GM21619 (cell line): ENCODE results near the gene SYNE2.

ENCODE experiments used
- ATAC-seq: cut with Tn5 transposase; IDR thresholded peaks from one replicate; pipeline ENCODE4 v1.9.1; 2021; ENCODE audit not compliant: unreplicated experiment

The SYNE2 gene

DNA sequence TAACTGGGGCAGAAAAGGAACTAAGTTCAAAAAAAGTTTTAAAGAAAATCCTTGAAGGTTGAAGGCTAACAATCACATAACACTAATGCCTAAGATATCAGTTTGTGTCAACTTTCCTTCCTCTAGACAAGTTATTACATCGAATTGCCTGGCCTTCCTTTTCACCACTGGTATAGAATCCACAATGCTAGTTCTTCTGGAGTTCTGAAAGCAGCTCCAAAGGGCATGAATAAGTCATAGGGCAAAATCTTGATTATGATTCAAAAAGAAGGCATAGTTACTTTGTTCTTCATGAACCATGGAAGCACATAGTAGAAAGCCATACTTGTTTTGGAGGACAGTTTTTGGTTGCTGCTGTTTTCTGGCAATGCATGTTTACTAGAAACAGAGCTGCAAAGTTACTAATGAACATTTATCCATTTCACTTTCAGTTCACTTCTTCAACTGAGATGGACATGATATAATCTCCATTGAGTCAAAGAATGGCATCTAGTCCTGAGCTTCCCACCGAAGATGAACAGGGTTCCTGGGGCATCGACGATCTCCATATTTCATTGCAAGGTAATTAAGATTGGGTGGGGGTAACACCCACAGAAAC, 56.0 kb downstream of the SYNE2 start:
- no peak for ATAC-seq

- ATAC-seq: no peak
These were observed 57.2 kb downstream of the SYNE2 start for GRCh38 chr14:63909984-63910383.

GRCh38 chr14:63910583-63911363, 58.0 kb downstream of the SYNE2 start:
- ATAC-seq: no peak

- ATAC-seq: no peak
These were observed 58.6 kb downstream of the SYNE2 start for GRCh38 chr14:63911404-63911803.

GRCh38 chr14:63912286-63912685, 59.5 kb downstream of the SYNE2 start:
- ATAC-seq: no peak

GRCh38 chr14:63918411-63918810, 65.6 kb downstream of the SYNE2 start:
- ATAC-seq: no peak

- no peak for ATAC-seq
These were observed 70.1 kb downstream of the SYNE2 start for GRCh38 chr14:63922696-63923421.

DNA sequence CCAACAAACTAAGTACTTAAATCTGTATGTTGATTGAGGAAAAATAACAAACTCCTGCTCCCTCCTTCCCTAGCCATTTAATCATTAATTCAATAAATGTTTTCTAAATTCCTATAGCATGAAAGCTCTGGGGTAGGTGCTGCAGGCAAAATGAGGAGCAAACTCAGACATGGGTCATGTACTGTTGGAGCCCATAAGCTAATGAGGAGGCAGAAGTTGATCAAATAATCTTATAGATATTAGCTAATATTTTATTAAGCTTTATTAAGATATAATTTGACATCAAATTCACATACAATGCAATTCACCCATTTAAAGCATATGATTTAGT, 70.6 kb downstream of the SYNE2 start:
- no peak for ATAC-seq

DNA sequence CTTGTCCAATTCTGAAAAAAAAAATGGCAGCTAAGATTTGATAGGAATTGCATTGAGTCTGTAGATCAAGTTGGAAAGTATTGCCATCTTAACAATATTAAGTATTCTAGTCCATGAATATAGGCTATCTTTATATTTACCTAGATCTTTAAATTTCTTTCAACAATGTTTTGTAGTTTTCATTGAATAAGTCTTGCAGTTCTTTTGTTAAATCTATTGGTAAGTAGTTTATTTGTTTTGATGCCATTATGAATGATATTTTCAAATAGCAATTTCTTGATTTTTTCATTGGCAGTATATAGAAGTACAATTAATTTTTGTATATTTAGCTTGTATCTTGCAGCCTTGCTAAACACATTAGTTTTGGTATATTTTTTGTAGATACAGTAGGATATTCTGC, 71.6 kb downstream of the SYNE2 start:
- ATAC-seq: no peak

GRCh38 chr14:63926641-63927040, 73.8 kb downstream of the SYNE2 start:
- ATAC-seq: no peak

DNA sequence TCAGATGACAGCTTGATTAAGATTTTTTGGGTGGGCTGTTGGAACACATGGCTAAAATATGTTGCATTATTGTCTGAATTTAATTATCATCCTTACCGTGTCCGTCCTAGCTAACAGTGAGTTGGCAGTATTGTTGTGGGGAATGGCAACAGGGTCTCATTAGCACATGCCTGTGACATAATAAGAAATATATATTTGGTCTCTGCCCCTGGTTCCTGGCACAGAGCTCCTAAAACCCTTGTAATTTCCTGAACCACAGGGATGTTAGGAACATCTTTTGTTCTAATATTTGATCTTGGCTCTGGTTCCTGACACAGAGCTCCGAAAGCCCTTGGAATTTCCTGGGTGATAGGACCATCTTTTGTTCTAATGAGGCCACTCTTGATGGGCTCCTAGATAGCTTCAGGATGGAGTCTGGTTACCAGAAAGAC, 76.0 kb downstream of the SYNE2 start:
- ATAC-seq: no peak

DNA sequence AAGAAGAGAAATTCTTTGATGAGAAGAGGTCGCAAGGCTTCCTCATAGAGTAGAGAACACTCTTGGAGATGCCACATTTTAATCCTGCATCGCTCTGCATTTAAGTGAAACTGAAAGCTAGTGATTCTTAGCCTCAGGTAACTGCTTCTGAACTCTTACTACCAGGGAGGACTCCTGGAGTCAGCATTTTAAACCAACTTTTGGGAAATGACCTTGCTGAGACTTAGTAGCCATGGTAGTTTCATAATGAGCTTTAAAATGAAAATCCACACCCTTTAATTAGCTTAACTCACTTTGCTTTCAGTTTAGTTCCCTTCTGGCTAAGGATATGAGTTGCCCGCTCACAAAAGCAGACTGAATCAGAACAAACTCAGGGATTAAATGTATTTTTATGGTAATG, 80.3 kb downstream of the SYNE2 start:
- ATAC-seq: no peak

DNA sequence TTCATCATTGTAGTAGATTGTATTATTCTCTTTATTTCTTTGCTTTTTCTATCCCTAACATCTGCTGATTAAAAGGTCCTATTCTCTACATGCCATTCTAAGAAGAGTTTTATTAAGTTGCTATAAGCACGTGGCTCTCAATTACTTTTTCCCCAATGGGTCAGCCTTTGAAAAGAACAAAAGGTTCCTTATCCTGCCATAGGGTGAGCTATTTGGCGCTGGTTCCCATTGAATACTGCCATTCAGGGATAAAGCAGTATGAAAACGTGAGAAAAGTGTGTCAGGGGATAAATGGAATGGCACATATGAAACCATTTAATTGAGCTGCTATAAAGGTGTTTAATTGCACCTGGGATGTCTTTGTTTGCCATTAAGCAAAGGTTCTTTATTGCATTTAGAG, 80.9 kb downstream of the SYNE2 start:
- no peak for ATAC-seq

- ATAC-seq: peak; percentile 65
These were observed 85.6 kb downstream of the SYNE2 start for GRCh38 chr14:63938198-63939005.

DNA sequence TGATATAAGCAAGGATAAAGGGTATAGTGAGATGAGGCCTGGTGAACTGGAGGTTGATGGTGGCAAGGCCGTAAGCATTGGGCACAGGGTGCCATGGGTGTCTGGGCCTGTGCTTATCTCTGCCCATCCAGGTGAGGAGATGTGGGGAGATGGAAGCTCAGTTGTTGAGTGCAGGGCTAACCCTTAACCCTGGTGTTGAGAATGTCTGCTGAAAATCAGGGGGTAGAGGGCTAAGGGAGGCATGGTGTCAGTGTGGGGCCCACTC, 86.1 kb downstream of the SYNE2 start:
- ATAC-seq: no peak

- ATAC-seq: no peak
These were observed 87.6 kb downstream of the SYNE2 start for GRCh38 chr14:63940387-63940786.

DNA sequence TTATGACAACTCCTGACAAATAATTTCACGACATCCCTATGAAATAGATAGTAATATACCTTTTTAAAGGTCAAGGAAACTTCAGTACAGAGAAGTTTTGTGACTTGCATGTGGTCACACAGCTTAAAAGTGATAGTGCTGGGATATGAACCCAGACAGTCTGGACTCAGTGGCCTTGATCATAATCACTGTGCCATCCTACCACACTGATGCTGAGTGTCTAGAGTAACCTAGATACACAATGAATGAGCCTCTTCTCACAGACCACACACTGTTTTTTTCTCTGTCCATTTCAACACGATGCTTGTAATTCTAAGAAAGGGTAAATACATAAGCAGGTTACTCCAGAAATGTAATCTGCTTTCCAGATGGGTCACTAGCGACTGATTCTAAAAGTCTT, 88.2 kb downstream of the SYNE2 start:
- ATAC-seq: no peak

- ATAC-seq: no peak
These were observed 96.9 kb downstream of the SYNE2 start for GRCh38 chr14:63949696-63950095.

- no peak for ATAC-seq
These were observed 98.2 kb downstream of the SYNE2 start for GRCh38 chr14:63951021-63951420.

DNA sequence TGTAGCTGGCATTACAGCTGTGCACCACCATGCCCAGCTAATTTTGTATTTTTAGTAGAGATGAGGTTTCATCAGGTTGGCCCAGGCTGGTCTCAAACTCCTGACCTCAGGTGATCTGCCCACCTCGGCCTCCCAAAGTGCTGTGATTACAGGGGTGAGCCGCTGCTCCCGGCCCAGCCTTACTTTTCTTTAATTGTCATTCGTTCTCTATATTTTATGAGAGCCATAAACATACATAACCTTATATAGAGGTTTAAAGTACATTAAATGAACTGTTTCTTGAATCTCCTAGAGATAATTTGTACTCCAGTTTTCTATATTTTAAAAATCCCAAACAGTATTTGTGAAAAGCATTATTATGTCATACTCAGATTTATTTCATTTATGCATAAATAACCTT, 98.6 kb downstream of the SYNE2 start:
- no peak for ATAC-seq

GRCh38 chr14:63952053-63952932, 99.5 kb downstream of the SYNE2 start:
- ATAC-seq: no peak
